Measurements from ENCODE around the gene SREBF1.

Gene SREBF1

DNA sequence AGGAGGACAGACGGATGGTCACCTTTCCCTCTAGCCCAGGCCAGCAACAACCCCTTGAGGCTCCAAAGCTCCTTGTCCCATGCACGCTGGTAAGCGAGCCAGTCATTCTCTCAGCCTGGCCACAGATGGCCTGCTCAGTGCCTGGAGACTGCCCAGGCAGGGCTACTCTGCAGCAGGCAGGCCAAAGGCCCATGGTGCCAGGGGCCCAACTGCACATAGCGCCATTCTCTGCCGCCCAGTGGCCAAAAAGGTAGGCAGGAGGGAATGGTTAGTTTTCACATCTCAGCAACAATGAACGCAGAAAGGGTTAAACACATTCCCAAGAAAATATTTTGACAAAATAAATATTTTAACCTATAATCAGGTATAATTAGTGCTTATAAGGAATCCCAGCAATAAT is 7.7 kb upstream of the SREBF1 start:
- ChIA-PET POLR2A (interaction anchor here (1.9 kb wide), 1 partner anchor 31 kb away, joined by 4 read pairs; no protein-coding TSS in a partner anchor), CTCF (no interaction called here)
- TF ChIP-seq ZNF384 (IDR thresholded peaks at IDR 0.05), result no peak
- no peak for TF ChIP-seq ARNT (IDR thresholded peaks at IDR 0.05)
- no peak for TF ChIP-seq CTBP1 (IDR thresholded peaks at IDR 0.05; ENCODE audit: borderline replicate concordance)
- TF ChIP-seq LEF1 (IDR thresholded peaks at IDR 0.05; ENCODE audit: borderline replicate concordance), result no peak
- TF ChIP-seq ELF4 (IDR thresholded peaks at IDR 0.05), result no peak
- TF ChIP-seq BHLHE40 (IDR thresholded peaks at IDR 0.05; ENCODE audit: borderline replicate concordance), result no peak
- TF ChIP-seq SUZ12 (IDR thresholded peaks at IDR 0.05), result no peak
- no peak for TF ChIP-seq FOXA1 (IDR thresholded peaks at IDR 0.05)
- no peak for TF ChIP-seq FOXM1 (IDR thresholded peaks at IDR 0.05; ENCODE audit: borderline replicate concordance)
- TF ChIP-seq FOXK2 (IDR thresholded peaks at IDR 0.05), result no peak
- TF ChIP-seq TARDBP (IDR thresholded peaks at IDR 0.05), result no peak
- TF ChIP-seq SP1 (IDR thresholded peaks at IDR 0.05), result no peak
- TF ChIP-seq, protein P1, sequence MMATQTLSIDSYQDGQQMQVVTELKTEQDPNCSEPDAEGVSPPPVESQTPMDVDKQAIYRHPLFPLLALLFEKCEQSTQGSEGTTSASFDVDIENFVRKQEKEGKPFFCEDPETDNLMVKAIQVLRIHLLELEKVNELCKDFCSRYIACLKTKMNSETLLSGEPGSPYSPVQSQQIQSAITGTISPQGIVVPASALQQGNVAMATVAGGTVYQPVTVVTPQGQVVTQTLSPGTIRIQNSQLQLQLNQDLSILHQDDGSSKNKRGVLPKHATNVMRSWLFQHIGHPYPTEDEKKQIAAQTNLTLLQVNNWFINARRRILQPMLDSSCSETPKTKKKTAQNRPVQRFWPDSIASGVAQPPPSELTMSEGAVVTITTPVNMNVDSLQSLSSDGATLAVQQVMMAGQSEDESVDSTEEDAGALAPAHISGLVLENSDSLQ (IDR thresholded peaks at IDR 0.05), result no peak
- TF ChIP-seq NFRKB (IDR thresholded peaks at IDR 0.05), result no peak
- no peak for TF ChIP-seq HDGF (IDR thresholded peaks at IDR 0.05; ENCODE audit: borderline replicate concordance)
- no peak for TF ChIP-seq L3MBTL2 (conservative IDR thresholded peaks at IDR 0.05)
- no peak for DNase-seq (ENCODE audit: extremely low spot score)

DNA sequence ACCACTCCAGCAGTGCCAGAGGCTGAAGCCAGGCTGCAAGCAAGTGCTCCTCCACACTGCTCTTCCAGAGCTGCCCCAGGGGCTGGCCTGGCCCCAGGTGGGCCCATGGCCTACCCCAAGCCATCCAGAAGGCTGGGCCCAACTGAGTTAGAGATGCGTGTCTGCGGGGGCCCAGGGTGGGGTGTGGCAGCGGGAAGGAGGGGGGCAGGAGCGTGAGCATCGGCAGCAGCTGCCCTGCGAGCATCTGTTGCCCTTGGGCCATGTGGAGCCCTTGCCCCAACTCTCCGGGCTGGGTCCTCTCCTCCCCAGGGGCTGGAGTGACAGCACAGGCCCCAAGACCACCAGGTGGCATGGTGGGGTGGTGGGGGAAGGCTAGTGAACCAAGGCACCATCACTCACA is 7.3 kb upstream of the SREBF1 start:
- POLR2A ChIA-PET, result interaction anchor here (0.6 kb wide), 1 partner anchor 26 kb away, joined by 3 read pairs; no protein-coding TSS in a partner anchor
- CTCF ChIA-PET, result no interaction called here
- TF ChIP-seq CTBP1 (IDR thresholded peaks at IDR 0.05; ENCODE audit: borderline replicate concordance) (no peak), SP1 (IDR thresholded peaks at IDR 0.05) (no peak), ELF4 (IDR thresholded peaks at IDR 0.05) (no peak), ARNT (IDR thresholded peaks at IDR 0.05) (no peak), BHLHE40 (IDR thresholded peaks at IDR 0.05; ENCODE audit: borderline replicate concordance) (no peak), NFRKB (IDR thresholded peaks at IDR 0.05) (no peak), FOXM1 (IDR thresholded peaks at IDR 0.05; ENCODE audit: borderline replicate concordance) (no peak)
- DNase-seq (ENCODE audit: extremely low spot score), result no peak

DNA sequence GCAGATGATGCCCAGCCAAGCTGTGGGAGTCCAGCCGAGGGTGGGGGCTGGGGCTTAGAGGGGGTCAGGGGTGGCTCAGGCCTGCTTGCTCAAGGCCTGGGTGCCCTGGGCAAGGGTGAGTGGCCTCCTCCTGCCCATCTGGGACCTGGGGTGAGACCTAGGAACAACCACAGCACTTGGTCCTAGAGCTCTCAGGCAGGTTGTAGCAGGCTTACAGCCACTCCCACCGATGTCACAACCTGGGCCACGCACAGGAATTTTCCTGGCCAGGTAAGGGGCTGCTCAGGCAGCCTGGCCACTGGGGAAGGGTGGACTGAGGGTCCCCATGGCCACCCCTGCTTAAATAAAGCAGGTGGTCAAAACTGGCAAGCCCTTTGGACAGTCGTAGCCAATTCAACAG is 6.3 kb upstream of the SREBF1 start:
- POLR2A ChIA-PET, result interaction anchor here (0.6 kb wide), 1 partner anchor 12 kb away, joined by 3 read pairs; no protein-coding TSS in a partner anchor
- CTCF ChIA-PET, result no interaction called here
- DNase-seq (ENCODE audit: extremely low spot score), result no peak
- no peak for TF ChIP-seq FOXK2 (IDR thresholded peaks at IDR 0.05)
- no peak for TF ChIP-seq SP1 (IDR thresholded peaks at IDR 0.05)
- TF ChIP-seq ARNT (IDR thresholded peaks at IDR 0.05), result no peak
- no peak for TF ChIP-seq FOXM1 (IDR thresholded peaks at IDR 0.05; ENCODE audit: borderline replicate concordance)
- no peak for TF ChIP-seq NFRKB (IDR thresholded peaks at IDR 0.05)
- no peak for TF ChIP-seq CTBP1 (IDR thresholded peaks at IDR 0.05; ENCODE audit: borderline replicate concordance)
- TF ChIP-seq FOXA1 (IDR thresholded peaks at IDR 0.05), result no peak
- no peak for TF ChIP-seq LEF1 (IDR thresholded peaks at IDR 0.05; ENCODE audit: borderline replicate concordance)

DNA sequence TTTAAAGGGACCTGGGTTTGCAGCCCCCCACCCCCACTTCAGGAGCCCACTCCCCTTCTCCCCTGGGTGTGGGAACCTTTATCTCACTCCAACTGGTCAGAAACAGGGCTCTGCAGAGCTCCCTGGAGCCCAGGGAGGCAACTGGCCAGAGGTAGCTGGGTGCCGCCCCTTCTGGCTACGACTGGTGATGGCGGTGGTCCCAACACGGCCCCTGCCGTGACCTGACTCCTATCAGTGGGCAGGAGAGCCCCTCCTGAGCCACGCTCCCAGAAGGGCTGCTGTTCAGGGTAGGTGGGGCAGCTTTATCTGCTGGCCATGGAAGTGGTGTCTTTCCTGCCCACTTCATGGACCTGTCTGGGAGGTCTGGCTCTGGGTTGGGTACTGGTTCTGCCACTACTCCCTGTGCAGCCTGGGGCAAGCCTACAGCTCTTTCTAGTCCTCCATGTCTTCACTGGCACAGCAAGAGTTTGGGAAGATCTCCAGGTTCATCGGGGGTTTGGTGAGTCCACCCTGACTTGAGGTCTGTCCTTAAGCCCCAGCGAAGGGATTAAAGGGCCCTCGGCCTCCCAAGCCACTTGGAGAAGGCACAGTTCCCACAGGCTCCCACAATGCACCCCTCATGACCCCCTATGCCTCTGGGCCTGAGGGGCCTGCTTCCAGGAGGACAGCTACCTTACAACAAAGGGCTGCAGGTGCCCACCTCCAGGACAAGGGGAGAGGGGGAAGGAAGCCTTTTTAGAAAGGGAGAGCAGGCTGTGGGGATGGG is 5.5 kb upstream of the SREBF1 start:
- ChIA-PET POLR2A (interaction anchor here (0.6 to 1.0 kb wide), 3 partner anchors 12 to 148 kb away, joined by 3 to 4 read pairs (median 3); no protein-coding TSS in a partner anchor), CTCF (no interaction called here)
- TF ChIP-seq, protein P1 (IDR thresholded peaks at IDR 0.05), result no peak
- TF ChIP-seq LEF1 (IDR thresholded peaks at IDR 0.05; ENCODE audit: borderline replicate concordance) (no peak), ZNF384 (IDR thresholded peaks at IDR 0.05) (no peak), TARDBP (IDR thresholded peaks at IDR 0.05) (no peak), CTBP1 (IDR thresholded peaks at IDR 0.05; ENCODE audit: borderline replicate concordance) (no peak), ELF4 (IDR thresholded peaks at IDR 0.05) (no peak), BHLHE40 (IDR thresholded peaks at IDR 0.05; ENCODE audit: borderline replicate concordance) (no peak), FOXA1 (IDR thresholded peaks at IDR 0.05) (no peak), ARNT (IDR thresholded peaks at IDR 0.05) (no peak), SUZ12 (IDR thresholded peaks at IDR 0.05) (no peak), FOXK2 (IDR thresholded peaks at IDR 0.05) (no peak), L3MBTL2 (conservative IDR thresholded peaks at IDR 0.05) (no peak), HDGF (IDR thresholded peaks at IDR 0.05; ENCODE audit: borderline replicate concordance) (no peak), FOXM1 (IDR thresholded peaks at IDR 0.05; ENCODE audit: borderline replicate concordance) (no peak), NFRKB (IDR thresholded peaks at IDR 0.05) (no peak), SP1 (IDR thresholded peaks at IDR 0.05) (no peak)
- DNase-seq (ENCODE audit: extremely low spot score), result no peak

DNA sequence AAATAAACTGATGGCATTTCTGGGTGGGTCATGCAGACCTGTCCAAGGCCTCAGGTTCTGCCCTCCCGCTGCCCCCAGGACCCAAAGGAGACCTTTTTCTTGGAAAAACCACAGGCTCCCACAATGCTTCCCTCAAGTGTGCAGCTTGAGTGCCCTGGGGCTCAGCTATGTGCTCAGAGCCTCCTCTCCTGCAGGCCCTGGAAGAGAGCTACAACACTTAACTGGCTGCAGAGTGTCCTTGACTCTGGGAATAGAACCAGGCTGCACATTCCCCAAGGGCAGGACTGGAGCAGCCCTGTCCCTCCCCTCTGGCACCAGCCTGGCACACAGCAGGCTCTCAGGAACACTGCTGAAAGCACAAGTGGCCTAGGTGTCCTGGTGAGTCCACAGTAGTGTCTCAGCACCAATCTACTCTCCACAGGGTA is 4.8 kb upstream of the SREBF1 start:
- TF ChIP-seq FOXM1 (IDR thresholded peaks at IDR 0.05; ENCODE audit: borderline replicate concordance) (no peak), HDGF (IDR thresholded peaks at IDR 0.05; ENCODE audit: borderline replicate concordance) (no peak), FOXA1 (IDR thresholded peaks at IDR 0.05) (no peak), BHLHE40 (IDR thresholded peaks at IDR 0.05; ENCODE audit: borderline replicate concordance) (no peak), FOXK2 (IDR thresholded peaks at IDR 0.05) (no peak), ZNF384 (IDR thresholded peaks at IDR 0.05) (no peak), SP1 (IDR thresholded peaks at IDR 0.05) (no peak), CTBP1 (IDR thresholded peaks at IDR 0.05; ENCODE audit: borderline replicate concordance) (no peak), ELF4 (IDR thresholded peaks at IDR 0.05) (no peak), SUZ12 (IDR thresholded peaks at IDR 0.05) (no peak)
- TF ChIP-seq, protein P1 (IDR thresholded peaks at IDR 0.05), result no peak
- ChIA-PET CTCF (interaction anchor here (0.6 to 1.2 kb wide), 3 partner anchors 10 to 29 kb away, joined by 3 read pairs; no protein-coding TSS in a partner anchor), POLR2A (interaction anchor here (0.6 to 1.0 kb wide), 3 partner anchors 47 to 163 kb away, joined by 3 to 4 read pairs (median 3); no protein-coding TSS in a partner anchor)
- DNase-seq (ENCODE audit: extremely low spot score), result no peak
